Mononuclear cell (primary cell): Measurements from ENCODE around the gene CD83. TPM values are rescaled to one million over a fixed set of nuclear protein-coding genes. Genes with fewer than 3 reads are reported as not detected.
"Not testable (repeated sequence)": the region's sequence is repeated elsewhere in the genome, so short reads cannot be mapped to it uniquely, and the experiment has no call there.

Experiments used
- H3K27me3 ChIP-seq: 2 replicates; pipeline ENCODE4 v1.6.0; 2011; ENCODE audit warnings: low read length, control low read depth; ENCODE audit not compliant: insufficient read depth
- H3K4me1 ChIP-seq: 2 replicates; pipeline ENCODE4 v1.5.1; 2011; ENCODE audit warnings: mild to moderate bottlenecking, low read length, control low read depth; ENCODE audit not compliant: insufficient read depth
- H3K4me3 ChIP-seq: 2 replicates; pipeline ENCODE4 v1.5.1; 2011; ENCODE audit warnings: mild to moderate bottlenecking, low read length, moderate library complexity
- H3K9me3 ChIP-seq: 2 replicates; pipeline ENCODE4 v1.5.1; 2011; ENCODE audit warnings: low read depth, mild to moderate bottlenecking, control low read depth, low read length
- total RNA-seq: library from RNA; depleted of rRNA; stranded (reverse); fragments of >200 nt; gene quantifications from one replicate; pipeline ENCODE4 v1.2.3, GENCODE V29; 2012

Gene CD83
- total RNA-seq, 1 donor, result 366 TPM

DNA sequence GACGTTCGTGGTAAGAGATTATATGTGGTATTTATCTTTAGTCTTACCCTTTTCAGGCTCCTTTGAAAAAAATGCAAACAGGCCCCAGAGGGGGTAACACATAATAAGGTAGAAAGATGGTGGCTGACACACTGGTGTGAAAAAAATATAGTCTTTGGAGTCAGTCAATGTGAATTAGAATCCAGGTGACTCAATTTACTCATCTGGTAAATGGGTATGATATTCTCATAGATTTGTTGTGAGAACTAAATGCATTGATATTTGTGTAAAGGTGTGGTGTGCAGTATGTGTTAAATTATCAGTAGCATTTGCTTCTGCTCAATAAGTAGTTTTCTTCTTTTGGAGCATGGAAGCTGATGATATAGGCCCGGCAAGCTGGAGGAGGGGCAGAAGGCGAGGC is 25.7 kb downstream of the CD83 start:
- Histone ChIP-seq H3K9me3 (no peaks in the 10 kb centered on the region), H3K4me3 (no peak overlapping the region), H3K4me1 (no peaks in the 10 kb centered on the region), H3K27me3 (no peaks in the 10 kb centered on the region)

- Histone ChIP-seq H3K27me3 (no peaks in the 10 kb centered on the region), H3K4me3 (no peak overlapping the region), H3K9me3 (no peaks in the 10 kb centered on the region), H3K4me1 (peaks cover 6% of the 10 kb centered on the region)
Measured at GRCh38 chr6:14144678-14145113, 27.1 kb downstream of the CD83 start.

- peaks cover 6% of the 10 kb centered on the region for H3K4me1 ChIP-seq
- no peak overlapping the region for H3K4me3 ChIP-seq
- no peaks in the 10 kb centered on the region for H3K27me3 ChIP-seq
- H3K9me3 ChIP-seq, result no peaks in the 10 kb centered on the region
Measured at GRCh38 chr6:14146506-14147096, 29.0 kb downstream of the CD83 start.

- Histone ChIP-seq H3K27me3 (no peaks in the 10 kb centered on the region), H3K4me1 (peaks cover 6% of the 10 kb centered on the region), H3K9me3 (no peaks in the 10 kb centered on the region), H3K4me3 (no peak overlapping the region)
Measured at GRCh38 chr6:14147891-14148290, 30.3 kb downstream of the CD83 start.

GRCh38 chr6:14148471-14148870 is 30.9 kb downstream of the CD83 start:
- no peaks in the 10 kb centered on the region for H3K9me3 ChIP-seq
- peaks cover 6% of the 10 kb centered on the region for H3K4me1 ChIP-seq
- no peaks in the 10 kb centered on the region for H3K27me3 ChIP-seq
- no peak overlapping the region for H3K4me3 ChIP-seq

DNA sequence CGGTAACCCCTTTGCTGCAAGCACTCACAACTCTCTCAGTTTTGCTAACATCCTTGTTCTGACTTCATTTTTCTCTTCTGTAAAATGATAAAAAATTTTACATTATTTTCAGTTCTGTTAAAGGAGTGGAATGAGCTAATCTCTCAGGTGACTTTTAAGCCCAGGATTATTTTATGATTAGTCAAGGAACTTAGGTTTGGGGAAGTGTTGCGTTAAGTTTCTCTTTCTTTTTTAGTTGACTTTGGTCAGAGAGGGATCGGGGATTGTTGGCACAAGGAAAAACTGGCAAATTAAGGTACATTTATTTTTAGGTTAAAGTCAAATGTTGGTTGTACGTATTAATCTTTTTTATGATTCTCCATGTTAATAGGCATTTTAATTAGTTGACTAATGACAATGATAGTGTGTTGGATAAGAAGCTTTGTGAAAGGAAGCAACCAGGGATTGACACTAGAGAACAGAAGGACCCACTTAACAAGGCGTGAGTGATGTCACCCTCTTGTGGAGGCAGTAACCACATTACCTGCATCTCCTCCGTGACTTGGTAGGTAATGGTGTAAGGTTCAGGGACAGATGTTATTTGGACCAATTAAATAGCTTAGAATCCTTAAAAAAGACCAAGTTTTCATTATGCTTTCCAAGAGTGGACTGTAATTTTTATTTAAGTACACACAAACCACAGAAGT is 31.6 kb downstream of the CD83 start:
- Histone ChIP-seq H3K4me3 (no peak overlapping the region), H3K27me3 (no peaks in the 10 kb centered on the region), H3K4me1 (peaks cover 6% of the 10 kb centered on the region), H3K9me3 (no peaks in the 10 kb centered on the region)

- no peaks in the 10 kb centered on the region for H3K27me3 ChIP-seq
- H3K4me1 ChIP-seq, result peaks cover 6% of the 10 kb centered on the region
- H3K9me3 ChIP-seq, result no peaks in the 10 kb centered on the region
- no peak overlapping the region for H3K4me3 ChIP-seq
Measured at GRCh38 chr6:14149739-14150130, 32.2 kb downstream of the CD83 start.

GRCh38 chr6:14151300-14151699 is 33.7 kb downstream of the CD83 start:
- H3K9me3 ChIP-seq, H3K4me1 ChIP-seq, H3K4me3 ChIP-seq, H3K27me3 ChIP-seq: not testable (repeated sequence)

- peaks cover 6% of the 10 kb centered on the region for H3K4me1 ChIP-seq
- no peaks in the 10 kb centered on the region for H3K27me3 ChIP-seq
- H3K9me3 ChIP-seq, result no peaks in the 10 kb centered on the region
- H3K4me3 ChIP-seq, result no peak overlapping the region
Measured at GRCh38 chr6:14151773-14152172, 34.2 kb downstream of the CD83 start.

DNA sequence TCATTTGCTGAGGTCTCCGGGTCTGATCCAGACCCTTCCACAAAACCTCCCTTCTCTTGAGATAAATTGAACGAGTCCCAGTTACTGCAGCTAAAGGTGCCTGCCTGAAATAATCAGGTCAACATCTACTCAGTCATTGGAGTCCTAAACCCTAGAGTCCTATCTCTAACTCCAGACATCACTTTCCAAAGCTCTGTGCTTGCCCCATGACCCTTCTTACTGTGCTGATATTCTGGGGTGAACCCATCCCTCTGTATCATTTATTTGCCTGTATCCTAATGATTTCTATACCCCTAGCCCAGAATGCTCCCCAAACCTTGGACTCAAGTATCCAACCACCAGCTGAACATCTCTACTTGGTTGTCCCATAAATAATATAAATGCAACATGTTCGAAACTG is 35.7 kb downstream of the CD83 start:
- Histone ChIP-seq H3K4me1 (peaks cover 6% of the 10 kb centered on the region), H3K27me3 (no peaks in the 10 kb centered on the region), H3K4me3 (no peak overlapping the region), H3K9me3 (no peaks in the 10 kb centered on the region)

GRCh38 chr6:14159090-14159489 is 41.5 kb downstream of the CD83 start:
- Histone ChIP-seq H3K4me1 (no peaks in the 10 kb centered on the region), H3K27me3 (no peaks in the 10 kb centered on the region), H3K9me3 (no peaks in the 10 kb centered on the region), H3K4me3 (no peak overlapping the region)

DNA sequence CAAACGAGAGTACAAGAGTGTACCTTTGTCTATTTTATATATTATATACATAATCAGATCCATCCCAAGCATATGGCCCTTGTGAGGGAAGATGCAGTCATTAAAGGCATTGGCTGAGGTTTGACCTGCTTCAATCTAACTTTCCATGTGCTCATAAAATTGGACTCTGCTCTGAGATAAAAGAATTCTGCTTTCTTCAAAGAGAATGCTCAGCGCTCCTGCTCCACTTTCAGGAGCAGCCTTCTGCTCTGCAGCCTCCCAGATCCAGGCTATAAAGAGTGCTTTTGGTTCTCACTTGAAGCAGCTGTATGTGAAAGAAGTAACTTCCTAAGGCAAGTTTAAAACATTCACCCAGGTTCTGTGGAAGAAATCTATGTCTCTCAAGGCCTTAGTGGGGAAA is 45.3 kb downstream of the CD83 start:
- Histone ChIP-seq H3K4me1 (no peaks in the 10 kb centered on the region), H3K27me3 (no peaks in the 10 kb centered on the region), H3K4me3 (no peak overlapping the region), H3K9me3 (peaks cover 2% of the 10 kb centered on the region)

DNA sequence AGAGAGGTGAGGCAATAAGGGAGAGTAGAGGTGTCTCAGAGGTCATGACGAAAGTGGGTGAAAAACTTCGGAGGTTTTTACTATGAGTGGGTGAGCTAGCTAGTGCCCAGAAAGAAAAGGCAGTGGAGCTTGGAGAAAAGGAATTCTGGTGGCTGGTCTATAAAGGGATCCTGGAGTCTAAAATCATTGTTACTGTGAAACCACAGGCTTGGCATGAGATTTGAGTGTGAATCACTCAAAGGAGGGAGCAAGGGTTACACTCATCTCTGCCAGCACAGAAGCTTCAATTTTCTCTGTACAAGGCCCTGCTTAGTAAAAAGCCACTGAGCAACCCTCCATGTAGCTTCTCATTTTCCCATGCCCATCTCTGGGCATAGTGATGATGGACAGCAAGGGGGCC is 47.5 kb downstream of the CD83 start:
- Histone ChIP-seq H3K4me3 (no peak overlapping the region), H3K4me1 (no peaks in the 10 kb centered on the region), H3K27me3 (no peaks in the 10 kb centered on the region), H3K9me3 (peaks cover 25% of the 10 kb centered on the region)

DNA sequence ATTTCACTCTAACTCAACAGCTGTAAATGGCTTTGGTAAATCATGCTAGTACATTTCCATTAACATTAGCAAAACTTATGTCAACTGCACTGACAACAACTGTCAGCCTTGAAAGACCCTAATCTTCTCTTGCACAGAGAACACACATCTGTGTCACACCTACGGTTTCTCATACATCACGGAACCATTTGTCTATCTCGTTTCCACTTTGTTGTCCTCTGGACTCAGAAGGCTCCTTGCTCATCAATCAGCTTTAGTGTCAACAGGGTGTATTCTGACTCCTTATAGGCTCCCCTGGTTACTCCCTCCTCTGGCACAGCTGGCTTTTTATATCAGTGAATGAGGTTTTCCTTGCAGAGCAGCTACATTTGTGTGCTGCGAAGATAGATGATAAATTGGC is 49.3 kb downstream of the CD83 start:
- H3K4me1 ChIP-seq, result no peaks in the 10 kb centered on the region
- peaks cover 37% of the 10 kb centered on the region for H3K9me3 ChIP-seq
- no peaks in the 10 kb centered on the region for H3K27me3 ChIP-seq
- H3K4me3 ChIP-seq, result no peak overlapping the region

- Histone ChIP-seq H3K4me3 (no peak overlapping the region), H3K9me3 (peaks cover 41% of the 10 kb centered on the region), H3K27me3 (no peaks in the 10 kb centered on the region), H3K4me1 (no peaks in the 10 kb centered on the region)
Measured at GRCh38 chr6:14170128-14170527, 52.6 kb downstream of the CD83 start.

- Histone ChIP-seq H3K27me3 (no peaks in the 10 kb centered on the region), H3K4me1 (no peaks in the 10 kb centered on the region), H3K9me3 (peaks cover 41% of the 10 kb centered on the region), H3K4me3 (no peak overlapping the region)
Measured at GRCh38 chr6:14172562-14172961, 55.0 kb downstream of the CD83 start.
